GM12878 (cell line): ENCODE data around the gene GALNT9. TPM values are rescaled to one million over a fixed set of nuclear protein-coding genes. Genes with fewer than 3 reads are reported as not detected.

Source experiments
- ATAC-seq: fragments of 200-7000 bp; cut with Tn5 transposase; 3 replicates; pipeline ENCODE4 v1.9.1; 2020; ENCODE audit warnings: mild to moderate bottlenecking, moderate library complexity
- BruUV-seq: library from RNA; stranded (reverse); fragments of 400-500 nt; replicated peaks from 2 replicates; lab custom pipeline; 2021; lab: Mats Ljungman, UMichigan
- CTCF ChIA-PET: fragments of 300-600 bp; sonication (Branson Sonifier 250); formaldehyde crosslinking; extraction: SDS; loops from one replicate; lab custom pipeline; 2021; ENCODE audit warnings: inconsistent platforms; lab: Yijun Ruan, JAX
- POLR2A ChIA-PET: fragments of 350-600 bp; formaldehyde crosslinking; extraction: SDS; loops from one replicate; lab custom pipeline; 2021; ENCODE audit warnings: inconsistent platforms; lab: Charles Lee
- RAD21 ChIA-PET: fragments of 300-600 bp; sonication (Branson Sonifier 250); formaldehyde crosslinking; loops from one replicate; lab custom pipeline; 2023; ENCODE audit warnings: antibody characterized with exemption; ENCODE audit not compliant: unreplicated experiment; lab: Charles Lee
- SMC1A ChIA-PET: fragments of 300-600 bp; sonication (Branson Sonifier 250); formaldehyde crosslinking; loops from one replicate; lab custom pipeline; 2023; ENCODE audit not compliant: unreplicated experiment, uncharacterized antibody; lab: Charles Lee
- DNase-seq: peaks from one replicate; pipeline ENCODE4 v3.0.0-alpha.2; 2011; ENCODE audit warnings: low read depth, low spot score
- FAIRE-seq: peaks from 3 replicates; lab custom pipeline; 2011; peaks lifted over from hg19 to GRCh38; lab: Jason Lieb, UNC
- H2AFZ ChIP-seq: 2 replicates; pipeline ENCODE4 v1.6.0; 2011; ENCODE audit warnings: low read depth, low read length, control low read depth; ENCODE audit not compliant: control insufficient read depth
- H3K27ac ChIP-seq: 2 replicates; pipeline ENCODE4 v1.5.1; 2011; ENCODE audit warnings: control low read depth; ENCODE audit not compliant: control insufficient read depth, insufficient read depth
- H3K27me3 ChIP-seq, 2 experiments: replicated peaks in 1 of 2; 2 replicates each; pipeline versions ENCODE4 v1.6.0 to v1.6.1; 2011; ENCODE audit warnings: low read length in 1 of 2; ENCODE audit not compliant: control insufficient read depth in 2 of 2, insufficient read depth in 2 of 2
- H3K36me3 ChIP-seq, 2 experiments: 2 replicates each; pipeline ENCODE4 v1.5.1; 2011; ENCODE audit warnings: low read length in 1 of 2; ENCODE audit not compliant: control insufficient read depth in 2 of 2, insufficient read depth in 2 of 2
- H3K4me1 ChIP-seq: 2 replicates; pipeline ENCODE4 v1.6.1; 2011; ENCODE audit warnings: mild to moderate bottlenecking, low read length, moderate library complexity, mixed read lengths; ENCODE audit not compliant: control insufficient read depth, insufficient read depth
- H3K4me2 ChIP-seq: 2 replicates; pipeline ENCODE4 v1.6.0; 2011; ENCODE audit warnings: control low read depth; ENCODE audit not compliant: control insufficient read depth, insufficient read depth
- H3K4me3 ChIP-seq: fragments of 200-600 bp; sonication (generic); 2 replicates; pipeline ENCODE4 v1.5.1; 2016
- H3K79me2 ChIP-seq: 2 replicates; pipeline ENCODE4 v1.6.0; 2011; ENCODE audit warnings: low read length; ENCODE audit not compliant: control insufficient read depth, insufficient read depth
- H3K9ac ChIP-seq: 2 replicates; pipeline ENCODE4 v1.8.0; 2011; ENCODE audit warnings: low read length, control low read depth, mixed read lengths; ENCODE audit not compliant: control insufficient read depth, insufficient read depth
- H3K9me3 ChIP-seq: replicated peaks from 3 replicates; pipeline ENCODE4 v1.5.1; 2011; ENCODE audit warnings: mild to moderate bottlenecking, low read length; ENCODE audit not compliant: control insufficient read depth, insufficient read depth
- H4K20me1 ChIP-seq: 2 replicates; pipeline ENCODE4 v1.6.0; 2011; ENCODE audit not compliant: control insufficient read depth, insufficient read depth
- BACH1 ChIP-seq: fragments of 450-650 bp; IDR thresholded peaks from 2 replicates; pipeline ENCODE4 v1.6.1; 2017; ENCODE audit warnings: mild to moderate bottlenecking, borderline replicate concordance
- DPF2 ChIP-seq: fragments of 450-650 bp; IDR thresholded peaks from 2 replicates; pipeline ENCODE4 v1.6.1; 2017; ENCODE audit warnings: mild to moderate bottlenecking
- IRF3 ChIP-seq: fragments of 450-650 bp; IDR thresholded peaks from 2 replicates; pipeline ENCODE4 v1.6.1; 2014; ENCODE audit warnings: mild to moderate bottlenecking
- KAT2A ChIP-seq: conservative IDR thresholded peaks from 2 replicates; pipeline ENCODE4 v1.6.1; 2011; ENCODE audit warnings: low read depth, low read length; ENCODE audit not compliant: control insufficient read depth
- KDM1A ChIP-seq: fragments of 200-600 bp; sonication (generic); IDR thresholded peaks from 2 replicates; pipeline ENCODE4 v1.6.1; 2016; ENCODE audit warnings: borderline replicate concordance
- NFIC ChIP-seq: IDR thresholded peaks from 2 replicates; pipeline ENCODE4 v1.6.1; 2012; ENCODE audit warnings: low read depth, mild to moderate bottlenecking, inconsistent platforms, low read length, moderate library complexity
- NFYA ChIP-seq: IDR thresholded peaks from 2 replicates; pipeline ENCODE4 v1.6.1; 2011; ENCODE audit warnings: low read depth, mild to moderate bottlenecking, low read length, improper control_type of control experiment, borderline replicate concordance
- NFYB ChIP-seq: IDR thresholded peaks from 2 replicates; pipeline ENCODE4 v1.6.1; 2011; ENCODE audit warnings: low read depth, mild to moderate bottlenecking, low read length, improper control_type of control experiment, moderate library complexity; ENCODE audit not compliant: insufficient read depth
- NR2C1 ChIP-seq: fragments of 450-650 bp; IDR thresholded peaks from 2 replicates; pipeline ENCODE4 v1.6.1; 2017; ENCODE audit warnings: antibody characterized with exemption, mild to moderate bottlenecking, moderate library complexity
- SREBF2 ChIP-seq: IDR thresholded peaks from 2 replicates; pipeline ENCODE4 v1.6.1; 2012; ENCODE audit warnings: mild to moderate bottlenecking, low read length
- TBL1XR1 ChIP-seq: IDR thresholded peaks from 2 replicates; pipeline ENCODE4 v1.6.1; 2012; ENCODE audit warnings: low read depth, low read length, improper control_type of control experiment
- YY1 ChIP-seq: IDR thresholded peaks from 2 replicates; pipeline ENCODE4 v1.6.1; 2011; ENCODE audit warnings: low read depth, mild to moderate bottlenecking, low read length
- ZBED1 ChIP-seq: IDR thresholded peaks from 2 replicates; pipeline ENCODE4 v1.6.1; 2016; ENCODE audit warnings: borderline replicate concordance
- ZNF24 ChIP-seq: fragments of 450-650 bp; IDR thresholded peaks from 2 replicates; pipeline ENCODE4 v1.6.1; 2017; ENCODE audit warnings: antibody characterized with exemption, mild to moderate bottlenecking
- WGBS: methylation state at CpG from one replicate; pipeline ENCODE4 v1.1.6; 2016; ENCODE audit warnings: low lambda C conversion rate; ENCODE audit not compliant: insufficient replicate concordance, insufficient coverage; ENCODE audit errors: missing lambda C conversion rate; 5-methylcytosine and 5-hydroxymethylcytosine counted together
- in situ Hi-C: fragments of 300-500 bp; cut with MboI; formaldehyde crosslinking; loops from 9 replicates; pipeline ENCODE4 v1.14.3; 2018; ENCODE audit warnings: mixed read lengths
- intact Hi-C: fragments of 100-400 bp; cut with micrococcal nuclease; formaldehyde crosslinking; loops from one replicate; pipeline ENCODE4 v1.14.2; 2022; ENCODE audit not compliant: unreplicated experiment
- polyA plus RNA-seq, 11 experiments: library from polyadenylated mRNA; depleted of rRNA in 4 of 11; unstranded in 6 of 11; stranded (reverse) in 5 of 11; fragments of >200 nt; fragmentation: Nextera tagmentation in 4 of 11; fragmentation: Illumina TruSeq in 1 of 11; extraction: Ambion mirVana in 4 of 11; extraction: Trizol in 1 of 11; gene quantifications; 1 replicate in 1 of 11; 2 replicates in 10 of 11; pipeline versions ENCODE4 v1.2.1 to v1.2.3, GENCODE V29; 2011 to 2016; ENCODE audit warnings: inconsistent platforms in 2 of 11, missing spikeins in 2 of 11, low read depth in 1 of 11
- total RNA-seq, 4 experiments: library from RNA; depleted of rRNA in 3 of 4; stranded (reverse); fragments of >200 nt in 3 of 4; fragmentation: Illumina TruSeq in 1 of 4; extraction: Trizol in 1 of 4; gene quantifications; 2 replicates each; pipeline versions ENCODE4 v1.2.1 to v1.2.3, GENCODE V29; 2013 to 2021

The GALNT9 gene
- total and polyA plus RNA-seq, 10 of the 15 experiments (the other 5 are each of a cell fraction or from before 2014, with no cell fraction given), result 0.04 TPM; not detected in 9

- FAIRE-seq (no peak), ATAC-seq (no peak), DNase-seq (no peak)
- no peaks in the 10 kb centered on the region for H3K4me1 ChIP-seq
- TF ChIP-seq ZNF24, result no peak
- TF ChIP-seq YY1, result no peak
- TF ChIP-seq SREBF2, result no peak
- no peak for TF ChIP-seq DPF2
- no peak for TF ChIP-seq KDM1A
- no peak for TF ChIP-seq BACH1
- TF ChIP-seq NR2C1, result no peak
- no peak for TF ChIP-seq NFYA
- no peak for TF ChIP-seq NFYB
- TF ChIP-seq TBL1XR1, result no peak
- TF ChIP-seq KAT2A, result no peak
- no peak for TF ChIP-seq NFIC
- TF ChIP-seq ZBED1, result no peak
- no peak for TF ChIP-seq IRF3
- no peaks in the 10 kb centered on the region for H3K9me3 ChIP-seq
- no peak overlapping the region for H3K4me3 ChIP-seq
- BruUV-seq, result no TSS peak
- ChIA-PET RAD21 (no interaction called here), POLR2A (no interaction called here), CTCF (no interaction called here), SMC1A (no interaction called here)
- in situ Hi-C loops, result no loop called here
- H3K9ac ChIP-seq, result no peak overlapping the region
- H2AFZ ChIP-seq, result no peak overlapping the region
- no peaks in the 10 kb centered on the region for H4K20me1 ChIP-seq
- no peak overlapping the region for H3K27ac ChIP-seq
- 77% methylated on average over 31 of the region's 31 CpGs for WGBS
- no peaks in the 10 kb centered on the region for H3K36me3 ChIP-seq
- intact Hi-C loops, result no loop called here
- no peaks in the 10 kb centered on the region for H3K79me2 ChIP-seq
- H3K27me3 ChIP-seq, result no peaks in the 10 kb centered on the region
- no peak overlapping the region for H3K4me2 ChIP-seq
Observed at GRCh38 chr12:132168311-132169031, 160.9 kb downstream of the GALNT9 start.
